ENCODE measurements around the gene CPLX4. TPM values are rescaled to one million over a fixed set of nuclear protein-coding genes. Genes with fewer than 3 reads are reported as not detected.

CPLX4 gene
- total RNA-seq, 2 donors from 2014 or later = not detected

Other genes with a start within 250 kb of the CPLX4 start
- 10 to 100 TPM; 24.4 to 37.4 TPM for gene SEC11C, start 178.8 kb downstream of the CPLX4 start, total RNA-seq
- not detected for gene GRP, start 98.5 kb downstream of the CPLX4 start, total RNA-seq
- gene RAX, start 45.2 kb downstream of the CPLX4 start, total RNA-seq = not detected
- 10 to 100 TPM; 57.4 to 72.5 TPM for gene LMAN1, start 40.6 kb upstream of the CPLX4 start, total RNA-seq